Suppressor macrophage treated with lipopolysaccharide for 1 hour (primary cell): ENCODE measurements around the gene CNKSR1.

Experiments used
- DNase-seq, 3 donors: peaks; one replicate each; pipeline ENCODE4 v3.0.0-alpha.2; 2020 to 2022

Gene CNKSR1

GRCh38 chr1:26160527-26161414 lies 16.5 kb upstream of the CNKSR1 start:
- no peak for DNase-seq

DNA sequence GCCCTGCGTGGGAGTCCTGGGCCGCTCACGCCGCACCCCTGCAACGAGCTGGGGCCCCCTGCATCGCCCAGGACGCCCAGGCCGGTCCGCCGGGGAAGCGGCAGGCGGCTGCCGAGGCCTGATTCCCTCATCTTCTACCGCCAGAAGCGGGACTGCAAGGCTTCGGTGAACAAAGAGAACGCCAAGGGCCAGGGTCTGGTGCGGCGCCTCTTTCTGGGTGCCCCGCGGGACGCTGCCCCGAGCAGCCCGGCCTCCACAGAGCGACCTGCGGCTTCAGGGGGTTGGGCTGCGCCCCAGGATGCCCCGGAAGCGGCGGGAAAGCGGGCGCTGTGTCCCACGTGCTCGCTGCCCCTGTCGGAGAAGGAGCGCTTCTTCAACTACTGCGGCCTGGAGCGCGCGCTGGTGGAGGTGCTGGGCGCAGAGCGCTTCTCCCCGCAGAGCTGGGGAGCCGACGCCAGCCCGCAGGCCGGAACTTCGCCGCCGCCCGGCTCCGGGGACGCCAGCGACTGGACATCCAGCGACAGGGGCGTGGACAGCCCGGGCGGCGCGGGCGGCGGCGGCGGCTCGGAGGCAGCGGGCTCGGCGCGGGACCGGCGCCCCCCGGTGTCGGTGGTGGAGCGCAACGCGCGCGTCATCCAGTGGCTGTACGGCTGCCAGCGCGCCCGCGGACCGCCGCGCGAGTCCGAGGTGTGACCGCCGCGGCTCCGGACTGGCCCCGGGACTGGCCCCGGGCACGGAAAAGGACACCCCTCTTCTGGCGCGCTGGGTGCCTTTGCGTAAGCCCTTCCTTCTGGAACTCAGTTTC lies 15.7 kb upstream of the CNKSR1 start:
- DNase-seq, result peak; percentile 63 to 84 (median 70)

DNA sequence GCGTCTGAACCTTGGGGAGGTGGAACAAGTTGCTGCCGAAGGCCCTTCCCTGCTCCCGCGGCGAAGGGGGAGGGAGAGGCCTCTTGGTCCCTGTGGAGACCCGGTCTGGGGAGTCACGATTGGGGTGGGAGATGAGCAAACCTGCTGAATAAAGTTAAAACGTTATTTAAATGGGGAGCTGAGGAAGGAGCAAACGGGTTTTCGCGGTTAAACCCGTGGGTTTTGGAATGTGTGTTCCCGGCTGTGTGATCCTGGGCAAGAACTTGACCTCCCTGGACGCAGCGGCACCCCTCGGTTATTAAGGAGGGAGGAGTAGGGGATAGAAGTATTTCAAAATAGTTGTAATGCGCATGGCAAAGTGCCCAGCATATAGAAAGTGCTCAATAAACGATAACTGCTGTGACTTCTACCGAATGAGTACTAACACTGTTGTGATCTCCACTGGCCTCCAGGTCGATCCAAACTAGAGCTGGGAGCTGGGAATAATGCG lies 15.0 kb upstream of the CNKSR1 start:
- no peak for DNase-seq

DNA sequence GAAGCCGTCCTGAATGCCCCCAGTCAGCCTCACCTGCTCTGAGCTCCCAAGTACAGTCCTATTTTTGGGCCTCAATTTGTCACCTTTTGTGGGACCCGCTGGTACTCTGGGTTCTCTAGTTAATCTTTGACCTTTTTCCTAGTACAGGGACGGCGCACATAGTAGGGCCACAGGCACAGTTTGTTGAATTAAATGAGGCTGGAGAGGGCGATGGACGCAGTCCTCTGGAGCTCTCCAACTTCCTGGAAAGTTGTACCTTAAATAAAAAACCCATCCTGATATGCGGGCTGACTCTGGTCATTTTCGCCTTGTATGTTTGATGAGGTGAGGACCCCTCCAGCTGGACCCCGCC lies 13.6 kb upstream of the CNKSR1 start:
- DNase-seq, result no peak

DNA sequence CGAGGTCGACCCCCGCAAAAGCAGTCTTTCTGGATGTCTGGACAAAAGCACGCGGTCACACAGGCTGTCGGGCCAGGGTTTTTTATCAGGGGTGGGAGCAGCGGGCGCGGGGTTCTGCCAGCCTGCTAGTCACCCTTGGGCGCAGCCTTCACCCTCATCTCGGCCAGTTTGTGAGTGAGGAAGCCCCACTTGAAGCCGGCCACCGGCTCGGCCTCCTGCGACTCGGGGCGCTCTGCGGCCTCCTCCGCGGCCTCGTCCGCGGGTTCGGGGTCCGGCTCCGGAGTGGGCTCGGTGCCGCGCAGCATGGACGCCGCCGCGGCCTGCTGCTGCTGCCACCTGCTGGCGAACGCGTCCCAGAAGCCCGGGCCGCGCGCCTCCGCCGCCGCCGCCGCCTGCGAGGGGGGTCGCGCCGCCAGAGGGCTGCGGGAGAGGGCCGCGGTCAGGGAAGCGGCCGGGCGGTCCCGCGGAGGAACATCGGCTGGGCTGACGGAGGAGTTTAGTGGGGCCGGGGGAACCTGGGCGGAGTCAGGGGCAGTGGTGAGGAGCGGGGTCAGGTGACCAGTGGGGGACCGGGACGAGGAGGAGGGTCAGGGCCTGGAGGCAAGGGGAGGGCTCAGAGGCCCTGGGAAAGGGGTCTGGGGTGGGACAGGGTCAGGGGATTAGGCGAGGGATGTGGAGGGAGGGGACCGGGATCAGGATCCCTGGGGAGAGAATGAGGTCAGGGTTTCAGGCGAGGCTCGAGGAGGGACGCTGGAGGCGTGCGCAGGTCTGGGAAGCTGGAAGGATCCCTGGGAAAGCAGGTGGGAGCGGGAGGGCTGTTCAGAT lies 13.0 kb upstream of the CNKSR1 start:
- DNase-seq, result peak; percentile 49 to 83 (median 71)

- peak in 2 of 3 donors; percentile 24 to 47 for DNase-seq
These were observed 12.1 kb upstream of the CNKSR1 start for GRCh38 chr1:26164861-26165842.

DNA sequence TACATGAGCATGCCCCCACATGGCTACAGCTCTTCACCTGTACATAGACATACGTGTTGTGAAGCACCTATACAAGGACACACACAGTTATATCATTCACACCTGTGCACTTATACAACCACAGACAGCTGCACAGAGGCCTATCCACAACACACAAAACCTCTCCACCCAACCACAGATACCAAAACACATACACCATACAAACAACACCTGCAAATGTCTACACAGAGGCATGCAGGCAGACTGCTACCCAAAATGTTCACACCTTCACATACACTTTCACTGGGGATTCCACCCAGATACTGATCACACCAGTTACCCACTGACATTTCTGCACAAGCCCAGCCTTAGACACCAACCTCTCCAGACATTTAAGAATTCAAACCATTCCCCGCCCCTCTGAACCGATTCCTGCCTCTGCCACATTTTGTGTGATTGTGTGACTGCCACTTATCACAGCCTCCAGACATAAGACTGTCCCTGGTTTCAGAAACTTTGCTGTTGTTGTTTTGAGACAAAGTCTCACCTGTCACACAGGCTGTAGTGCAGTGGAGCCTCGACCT lies 10.5 kb upstream of the CNKSR1 start:
- DNase-seq, result no peak

DNA sequence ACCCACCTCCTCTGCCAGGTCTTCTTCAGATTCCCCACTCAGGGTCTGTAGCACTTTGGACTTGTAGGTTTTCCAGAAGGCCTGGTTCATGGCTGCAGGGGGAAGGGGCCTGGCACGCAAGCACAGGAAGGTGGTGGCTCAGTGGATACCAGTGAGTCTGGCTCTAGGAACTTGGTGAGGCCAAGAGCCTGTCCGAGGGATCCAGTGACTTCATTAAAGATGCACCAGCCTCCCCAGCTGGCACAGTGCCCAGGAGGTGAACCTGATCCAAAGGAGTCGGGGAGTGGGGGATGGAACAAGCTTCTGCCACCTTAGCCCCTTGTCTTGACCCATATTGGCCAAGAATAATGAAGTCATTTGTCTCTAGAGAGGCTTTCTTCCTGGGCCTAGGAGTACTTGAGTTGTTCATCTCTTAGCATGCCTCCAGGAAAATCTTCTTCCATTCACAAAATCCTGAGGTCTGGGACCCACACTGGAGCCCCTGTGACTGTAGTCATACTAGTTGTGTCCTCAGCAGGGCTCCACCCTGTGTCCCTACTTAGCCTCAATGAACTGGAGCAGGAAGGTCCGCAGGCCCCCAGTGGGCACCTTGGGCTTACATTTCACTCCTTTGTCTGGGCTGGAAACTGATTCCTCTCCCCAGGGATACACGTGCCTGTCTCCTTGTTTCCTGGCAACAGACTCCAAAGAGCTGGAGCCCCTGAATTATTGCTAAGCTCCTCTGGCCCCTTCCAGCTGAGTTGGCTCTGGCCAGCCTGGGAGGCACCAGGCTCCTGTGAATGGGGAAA lies 8.7 kb upstream of the CNKSR1 start, which contains the start of gene C1orf232:
TSS of gene C1orf232 (minus strand) at position 554 of the 788 bp plus-strand sequence. CDS start at position 90, 464 bp downstream.
- no peak for DNase-seq

- no peak for DNase-seq
These were observed 8.1 kb upstream of the CNKSR1 start for GRCh38 chr1:26169198-26169554.

DNA sequence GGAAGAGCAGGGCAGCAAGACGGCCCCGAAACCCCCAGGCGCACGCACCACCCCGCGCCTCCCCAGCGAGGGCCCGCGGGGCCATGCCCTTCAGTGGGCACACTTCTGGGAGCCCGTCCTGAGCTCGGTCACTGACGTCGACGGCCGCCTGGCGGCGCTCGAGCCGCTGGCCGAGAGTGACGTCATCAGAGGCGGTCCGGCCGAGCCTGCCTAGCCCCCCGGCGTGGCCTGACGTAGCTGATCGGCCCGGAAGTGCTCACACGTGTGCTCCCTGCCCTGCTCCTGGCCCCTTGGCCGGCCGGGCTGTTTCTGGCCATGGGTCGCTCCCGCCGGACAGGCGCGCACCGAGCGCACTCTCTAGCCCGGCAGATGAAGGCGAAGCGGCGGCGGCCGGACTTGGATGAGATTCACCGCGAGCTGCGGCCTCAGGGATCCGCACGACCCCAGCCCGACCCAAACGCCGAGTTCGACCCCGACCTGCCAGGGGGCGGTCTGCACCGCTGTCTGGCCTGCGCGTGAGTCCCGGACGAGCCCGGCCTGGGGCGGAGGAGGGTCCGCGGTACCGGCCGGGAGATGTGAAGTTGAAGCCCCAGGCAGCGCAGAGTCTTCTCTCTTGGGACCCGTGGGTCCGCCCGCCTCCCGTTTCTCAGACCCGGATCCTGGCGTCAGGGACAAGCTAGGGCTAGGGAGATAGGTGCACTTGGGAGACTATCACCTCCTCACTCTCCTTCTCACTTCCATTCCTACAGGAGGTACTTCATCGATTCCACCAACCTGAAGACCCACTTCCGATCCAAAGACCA lies 7.4 kb upstream of the CNKSR1 start, which contains the start of gene ZNF593:
TSS of gene ZNF593 (plus strand) at position 240 of the 803 bp plus-strand sequence. CDS start at position 316, 76 bp downstream.
- peak; percentile 95 to 98 (median 97) for DNase-seq

- no peak for DNase-seq
These were observed 6.8 kb upstream of the CNKSR1 start for GRCh38 chr1:26170472-26170821.

- no peak for DNase-seq
These were observed 5.9 kb upstream of the CNKSR1 start, which contains the start of gene ZNF593OS for GRCh38 chr1:26171084-26172072. TSS of gene ZNF593OS (minus strand) at chr1:26171832. CDS start at chr1:26171661, 171 bp downstream.

- DNase-seq, result no peak
These were observed 1.9 kb upstream of the CNKSR1 start for GRCh38 chr1:26175346-26175745.

- DNase-seq, result no peak
These were observed 2.8 kb downstream of the CNKSR1 start for GRCh38 chr1:26180010-26180506.

DNA sequence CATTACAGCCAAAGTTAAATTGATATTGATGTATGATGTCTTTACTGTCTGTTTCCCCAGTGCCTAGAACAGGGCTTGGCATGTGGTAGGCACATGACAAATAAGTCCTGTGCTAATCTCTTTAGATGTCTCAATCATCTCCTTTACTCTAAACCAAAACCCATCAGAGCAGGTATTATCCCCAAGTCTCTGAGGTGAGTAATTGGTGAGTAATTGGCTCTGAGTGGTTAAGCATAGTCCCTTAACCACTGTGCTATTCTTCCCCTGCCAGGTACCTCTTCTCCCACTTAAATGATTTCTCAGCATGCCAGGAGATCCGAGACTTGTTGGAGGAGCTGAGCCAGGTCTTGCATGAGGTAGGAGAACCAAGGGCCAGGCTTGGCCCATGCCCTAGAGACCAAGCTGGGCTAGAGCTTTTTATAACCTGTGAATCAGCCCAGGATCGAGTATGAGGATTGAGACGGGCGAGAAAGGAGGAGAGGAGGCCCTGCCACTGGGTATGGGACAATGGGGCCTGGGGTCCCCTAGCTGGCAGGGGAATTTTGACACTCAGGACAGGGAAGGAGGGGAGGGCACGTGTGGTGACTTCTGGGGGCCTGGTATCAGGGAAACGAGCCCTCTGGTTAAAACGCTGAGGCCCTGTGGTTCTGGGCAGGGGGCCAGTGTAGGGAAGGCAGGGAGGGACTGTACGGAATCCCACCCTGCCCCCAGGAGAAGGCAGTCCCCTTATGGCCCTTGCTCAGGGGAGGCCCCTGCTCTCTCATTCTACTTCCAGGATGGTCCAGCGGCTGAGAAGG lies 4.5 kb downstream of the CNKSR1 start:
- DNase-seq, result no peak

- no peak for DNase-seq
These were observed 5.0 kb downstream of the CNKSR1 start for GRCh38 chr1:26182383-26182696.

DNA sequence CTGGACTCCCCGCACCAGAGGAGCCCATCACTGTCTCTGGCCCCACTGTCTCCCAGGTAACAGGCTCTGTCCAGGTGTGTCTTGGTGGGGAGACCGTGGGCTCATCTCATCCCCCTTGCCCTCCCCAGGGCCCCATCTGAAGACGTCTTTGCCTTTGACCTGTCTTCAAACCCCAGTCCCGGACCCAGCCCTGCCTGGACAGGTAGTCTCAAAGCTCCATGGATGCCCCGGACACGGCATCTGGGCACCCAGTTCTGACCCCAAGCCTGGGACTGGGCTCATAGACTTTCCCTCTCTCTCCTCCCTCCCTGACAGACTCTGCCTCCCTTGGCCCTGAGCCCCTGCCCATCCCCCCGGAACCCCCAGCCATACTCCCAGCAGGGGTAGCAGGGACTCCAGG lies 6.8 kb downstream of the CNKSR1 start:
- no peak for DNase-seq
